A549 (cell line): Measurements from ENCODE around the gene SLC32A1. TPM values are rescaled to one million over a fixed set of nuclear protein-coding genes. Genes with fewer than 3 reads are reported as not detected.

ENCODE experiments used
- ATAC-seq, 2 experiments: fragments of 200-7000 bp in 1 of 2; fragments of >200 bp in 1 of 2; cut with Nextera tagmentation in 1 of 2; cut with Tn5 transposase in 1 of 2; 3 replicates each; pipeline versions ENCODE4 v1.8.0 to v1.9.1; 2018 to 2020; ENCODE audit warnings: mild to moderate bottlenecking in 1 of 2, moderate library complexity in 1 of 2
- CTCF ChIA-PET: fragments of 300-600 bp; sonication (Branson Sonifier 250); formaldehyde crosslinking; extraction: SDS; loops from one replicate; lab custom pipeline; 2021; ENCODE audit warnings: antibody characterized with exemption, inconsistent platforms; lab: Yijun Ruan, JAX
- POLR2A ChIA-PET: fragments of 350-600 bp; formaldehyde crosslinking; extraction: SDS; loops from one replicate; lab custom pipeline; 2021; ENCODE audit warnings: antibody characterized with exemption, inconsistent platforms; lab: Yijun Ruan, JAX
- DNase-seq, 2 experiments: peaks; one replicate each; pipeline versions ENCODE4 v3.0.0 to v3.0.0-alpha.2; 2011 to 2016; ENCODE audit warnings: low read depth in 1 of 2, low spot score in 1 of 2
- FAIRE-seq: peaks from 2 replicates; lab custom pipeline; 2011; peaks lifted over from hg19 to GRCh38; lab: Jason Lieb, UNC
- H3K27ac ChIP-seq, 2 experiments: fragments of >200 bp; sonication (Bioruptor Twin); formaldehyde crosslinking; 3 replicates each; pipeline ENCODE4 v1.5.1; 2016 to 2017
- H3K4me1 ChIP-seq: fragments of >200 bp; sonication (Bioruptor Twin); formaldehyde crosslinking; 3 replicates; pipeline ENCODE4 v1.6.1; 2016
- H3K4me2 ChIP-seq: fragments of >200 bp; sonication (Bioruptor Twin); formaldehyde crosslinking; 3 replicates; pipeline ENCODE4 v1.6.1; 2016
- H3K4me3 ChIP-seq: fragments of >200 bp; sonication (Bioruptor Twin); formaldehyde crosslinking; 3 replicates; pipeline ENCODE4 v1.5.1; 2016
- H3K9me3 ChIP-seq: fragments of >200 bp; sonication (Bioruptor Twin); formaldehyde crosslinking; 3 replicates; pipeline ENCODE4 v1.6.1; 2016
- BHLHE40 ChIP-seq: IDR thresholded peaks from 2 replicates; pipeline ENCODE4 v1.6.1; 2012; ENCODE audit warnings: low read depth, low read length, inconsistent platforms
- CEBPB ChIP-seq, 2 experiments: fragments of >200 bp in 1 of 2; sonication (Bioruptor Twin) in 1 of 2; formaldehyde crosslinking in 1 of 2; IDR thresholded peaks; 2 replicates each; pipeline ENCODE4 v1.6.1; 2012 to 2016
- CHD4 ChIP-seq: fragments of 200-600 bp; sonication (generic); IDR thresholded peaks from 2 replicates; pipeline ENCODE4 v1.6.1; 2016; ENCODE audit warnings: antibody characterized with exemption, mild to moderate bottlenecking, borderline replicate concordance
- EHF ChIP-seq: fragments of 250-450 bp; sonication (Bioruptor Pico); IDR thresholded peaks from 2 replicates; pipeline ENCODE4 v1.5.0; 2020; ENCODE audit warnings: mild to moderate bottlenecking
- EP300 ChIP-seq, 2 experiments: fragments of >200 bp; sonication (Bioruptor Twin); formaldehyde crosslinking; IDR thresholded peaks; 2 replicates in 1 of 2; 3 replicates in 1 of 2; pipeline ENCODE4 v1.6.1; 2016 to 2017
- ESRRA ChIP-seq: fragments of 150-350 bp; IDR thresholded peaks from 2 replicates; pipeline ENCODE4 v1.6.1; 2014; ENCODE audit warnings: mild to moderate bottlenecking, low read length, borderline replicate concordance
- FOXS1 ChIP-seq: fragments of 250-450 bp; sonication (Bioruptor Pico); IDR thresholded peaks from 2 replicates; pipeline ENCODE4 v1.5.0; 2020; ENCODE audit warnings: mild to moderate bottlenecking, moderate library complexity
- GATA3 ChIP-seq: IDR thresholded peaks from 2 replicates; pipeline ENCODE4 v1.6.1; 2012; ENCODE audit warnings: borderline replicate concordance
- HDAC2 ChIP-seq: fragments of 200-600 bp; sonication (generic); IDR thresholded peaks from 2 replicates; pipeline ENCODE4 v1.6.1; 2016
- HOXA7 ChIP-seq: fragments of 250-450 bp; sonication (Bioruptor Pico); IDR thresholded peaks from 2 replicates; pipeline ENCODE4 v1.5.0; 2020; ENCODE audit warnings: mild to moderate bottlenecking, moderate library complexity
- HOXB5 ChIP-seq: fragments of 250-450 bp; sonication (Bioruptor Pico); IDR thresholded peaks from 2 replicates; pipeline ENCODE4 v1.5.0; 2020; ENCODE audit warnings: mild to moderate bottlenecking, moderate library complexity
- JUN ChIP-seq, 2 experiments: fragments of >200 bp; sonication (Bioruptor Twin); formaldehyde crosslinking; IDR thresholded peaks; 2 replicates in 1 of 2; 3 replicates in 1 of 2; pipeline ENCODE4 v1.6.1; 2016 to 2017
- JUNB ChIP-seq: fragments of >200 bp; sonication (Bioruptor Twin); formaldehyde crosslinking; IDR thresholded peaks from 2 replicates; pipeline ENCODE4 v1.6.1; 2016
- KDM5A ChIP-seq: fragments of 200-600 bp; sonication (generic); IDR thresholded peaks from 2 replicates; pipeline ENCODE4 v1.6.1; 2016; ENCODE audit warnings: antibody characterized with exemption, mild to moderate bottlenecking
- MAFK ChIP-seq: fragments of 450-650 bp; IDR thresholded peaks from 2 replicates; pipeline ENCODE4 v1.6.1; 2014; ENCODE audit not compliant: partially characterized antibody
- MAZ ChIP-seq: fragments of 150-350 bp; IDR thresholded peaks from 2 replicates; pipeline ENCODE4 v1.6.1; 2014; ENCODE audit warnings: antibody characterized with exemption, low read depth, low read length, borderline replicate concordance
- MYC ChIP-seq: IDR thresholded peaks from 2 replicates; pipeline ENCODE4 v1.6.1; 2012; ENCODE audit warnings: mild to moderate bottlenecking, inconsistent platforms, low read length, improper control_type of control experiment, borderline replicate concordance
- NFE2L2 ChIP-seq: fragments of 150-350 bp; conservative IDR thresholded peaks from 2 replicates; pipeline ENCODE4 v1.6.1; 2014; ENCODE audit warnings: low read length
- NPAS2 ChIP-seq: fragments of 250-450 bp; sonication (Bioruptor Pico); IDR thresholded peaks from 2 replicates; pipeline ENCODE4 v1.8.0; 2022; ENCODE audit warnings: mild to moderate bottlenecking, moderate library complexity, borderline replicate concordance
- POLR2A ChIP-seq: IDR thresholded peaks from 2 replicates; pipeline ENCODE4 v1.6.1; 2012; ENCODE audit warnings: mild to moderate bottlenecking, low read length
- RAD21 ChIP-seq, 2 experiments: fragments of >200 bp in 1 of 2; sonication (Bioruptor Twin) in 1 of 2; formaldehyde crosslinking in 1 of 2; IDR thresholded peaks in 1 of 2; conservative IDR thresholded peaks in 1 of 2; 2 replicates in 1 of 2; 3 replicates in 1 of 2; pipeline ENCODE4 v1.6.1; 2012 to 2018; ENCODE audit warnings: inconsistent platforms in 1 of 2
- RARB ChIP-seq: fragments of 250-450 bp; sonication (Bioruptor Pico); IDR thresholded peaks from 2 replicates; pipeline ENCODE4 v1.8.0; 2021; ENCODE audit warnings: mild to moderate bottlenecking, moderate library complexity
- RNF2 ChIP-seq: fragments of 200-600 bp; sonication (generic); IDR thresholded peaks from 2 replicates; pipeline ENCODE4 v1.6.1; 2016; ENCODE audit warnings: low read depth, mild to moderate bottlenecking, antibody characterized with exemption, moderate library complexity, borderline replicate concordance
- TFCP2L1 ChIP-seq: fragments of 250-450 bp; sonication (Bioruptor Pico); IDR thresholded peaks from 2 replicates; pipeline ENCODE4 v1.5.0; 2021; ENCODE audit warnings: mild to moderate bottlenecking
- TP53 ChIP-seq: fragments of 250-450 bp; sonication (Bioruptor Pico); IDR thresholded peaks from 2 replicates; pipeline ENCODE4 v1.5.0; 2021; ENCODE audit warnings: mild to moderate bottlenecking, moderate library complexity
- ZC3H11A ChIP-seq: fragments of 450-650 bp; IDR thresholded peaks from 2 replicates; pipeline ENCODE4 v1.6.1; 2014; ENCODE audit warnings: antibody characterized with exemption, mild to moderate bottlenecking
- ZNF302 ChIP-seq: fragments of 250-450 bp; sonication (Bioruptor Pico); IDR thresholded peaks from 2 replicates; pipeline ENCODE4 v1.9.0; 2021; ENCODE audit warnings: inconsistent platforms, mild to moderate bottlenecking, moderate library complexity
- ZSCAN20 ChIP-seq: fragments of 250-450 bp; sonication (Bioruptor Pico); IDR thresholded peaks from 2 replicates; pipeline ENCODE4 v1.8.0; 2022; ENCODE audit warnings: mild to moderate bottlenecking, moderate library complexity
- WGBS: methylation state at CpG from one replicate; pipeline ENCODE4 v1.1.6; 2017; ENCODE audit errors: missing lambda C conversion rate; 5-methylcytosine and 5-hydroxymethylcytosine counted together
- polyA plus RNA-seq, 4 experiments: library from polyadenylated mRNA; depleted of rRNA in 3 of 4; stranded (reverse); fragments of >200 nt; fragmentation: RNase III in 1 of 4; extraction: RNeasy Plus Mini Kit Qiagen cat#74134 plus additional on column Dnase treatment in 1 of 4; gene quantifications; 2 replicates in 3 of 4; 3 replicates in 1 of 4; pipeline ENCODE4 v1.2.3, GENCODE V29; 2011 to 2017
- TF ChIP-seq, protein P1 (sequence below): fragments of >200 bp; sonication (Bioruptor Twin); formaldehyde crosslinking; IDR thresholded peaks from 3 replicates; pipeline ENCODE4 v1.6.1; 2016
- TF ChIP-seq, protein P2 (sequence below): fragments of 150-350 bp; IDR thresholded peaks from 2 replicates; pipeline ENCODE4 v1.6.1; 2014; ENCODE audit warnings: low read depth, mild to moderate bottlenecking, low read length
- TF ChIP-seq, protein P3 (sequence below): IDR thresholded peaks from 2 replicates; pipeline ENCODE4 v1.6.1; 2012
- TF ChIP-seq, protein P4 (sequence below): fragments of 250-450 bp; sonication (Bioruptor Pico); IDR thresholded peaks from 2 replicates; pipeline ENCODE4 v1.5.0; 2021; ENCODE audit warnings: mild to moderate bottlenecking, moderate library complexity, borderline replicate concordance
- TF ChIP-seq, protein P5 (sequence below): IDR thresholded peaks from 2 replicates; pipeline ENCODE4 v1.6.1; 2012; ENCODE audit warnings: low read depth, borderline replicate concordance

SLC32A1 gene
- polyA plus RNA-seq, 2 of the 4 experiments (the other 2 are of a cell fraction): not detected

DNA sequence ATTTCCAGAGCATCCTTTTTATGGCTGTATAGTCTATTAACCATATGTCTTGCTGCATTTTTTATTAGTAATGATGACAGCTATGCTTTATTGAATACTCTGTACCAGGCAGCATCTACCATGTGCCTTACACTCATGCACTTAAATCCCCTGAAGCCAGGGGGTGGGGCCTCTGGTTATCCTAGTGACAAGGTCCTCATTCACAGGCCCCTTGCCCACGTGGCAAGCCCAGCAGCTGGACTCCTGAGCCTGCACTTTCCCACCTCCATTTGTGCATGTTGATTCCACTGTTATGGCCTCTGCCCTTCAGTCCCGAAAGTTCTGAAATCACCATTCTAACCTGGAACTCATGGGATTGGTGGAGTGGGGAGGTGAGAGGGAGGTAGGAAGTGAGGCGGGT, 46.3 kb downstream of the SLC32A1 start:
- ATAC-seq (no peak), DNase-seq (no peak), FAIRE-seq (no peak)
- H3K4me2 ChIP-seq: no peak overlapping the region
- CTCF ChIA-PET: interaction anchor here (6.7 to 13.5 kb wide), 2 partner anchors 20 kb away, joined by 51 to 102 read pairs; partner anchors contain the start of gene ACTR5
- H3K27ac ChIP-seq: no peak overlapping the region
- WGBS: 88% methylated on average over 3 of the region's 3 CpGs
- POLR2A ChIA-PET: no interaction called here
- H3K9me3 ChIP-seq: 0 out of 3 replicates have a peak, but pooled peaks cover 3% of the 10 kb centered on the region
- no peak overlapping the region for H3K4me3 ChIP-seq
- peaks cover 7% of the 10 kb centered on the region for H3K4me1 ChIP-seq
- no peak for TF ChIP-seq FOXS1 (CRISPR knock-in tag)
- no peak for TF ChIP-seq CEBPB (IDR thresholded peaks at IDR 0.05)
- no peak for TF ChIP-seq EHF

DNA sequence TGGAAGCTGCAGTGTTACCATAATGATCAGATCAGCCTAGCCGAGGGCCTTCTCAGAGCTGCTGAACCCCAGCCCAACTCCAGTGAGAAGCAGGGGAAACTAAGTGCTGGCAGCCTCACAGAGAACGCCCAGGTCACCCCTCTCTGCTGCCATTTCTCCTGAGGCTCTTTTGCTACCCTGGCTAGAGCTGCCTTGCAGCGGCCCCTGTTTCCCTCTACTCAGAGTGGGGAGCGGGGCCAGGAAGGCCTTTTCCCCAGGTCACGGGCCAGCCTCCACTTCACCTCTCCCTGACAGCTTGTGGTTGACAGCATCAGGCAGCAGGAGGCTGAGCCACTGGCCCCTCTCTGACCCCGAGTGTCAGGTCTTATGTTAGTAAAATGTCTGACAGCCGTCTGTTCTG, 46.7 kb downstream of the SLC32A1 start:
- Histone ChIP-seq H3K4me1 (peaks cover 3% of the 10 kb centered on the region), H3K4me2 (no peak overlapping the region), H3K27ac (no peak overlapping the region)
- CTCF ChIA-PET: interaction anchor here (1.6 to 13.5 kb wide), 2 partner anchors 19 to 21 kb away, joined by 4 to 102 read pairs; partner anchors contain the start of gene ACTR5
- no peak for FAIRE-seq
- WGBS: 83% methylated on average over 6 of the region's 7 CpGs
- no peak for TF ChIP-seq MAFK
- no peak for TF ChIP-seq BHLHE40
- TF ChIP-seq, protein P1, sequence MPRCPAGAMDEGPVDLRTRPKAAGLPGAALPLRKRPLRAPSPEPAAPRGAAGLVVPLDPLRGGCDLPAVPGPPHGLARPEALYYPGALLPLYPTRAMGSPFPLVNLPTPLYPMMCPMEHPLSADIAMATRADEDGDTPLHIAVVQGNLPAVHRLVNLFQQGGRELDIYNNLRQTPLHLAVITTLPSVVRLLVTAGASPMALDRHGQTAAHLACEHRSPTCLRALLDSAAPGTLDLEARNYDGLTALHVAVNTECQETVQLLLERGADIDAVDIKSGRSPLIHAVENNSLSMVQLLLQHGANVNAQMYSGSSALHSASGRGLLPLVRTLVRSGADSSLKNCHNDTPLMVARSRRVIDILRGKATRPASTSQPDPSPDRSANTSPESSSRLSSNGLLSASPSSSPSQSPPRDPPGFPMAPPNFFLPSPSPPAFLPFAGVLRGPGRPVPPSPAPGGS: no peak
- TF ChIP-seq CHD4: no peak
- TF ChIP-seq, protein P2, sequence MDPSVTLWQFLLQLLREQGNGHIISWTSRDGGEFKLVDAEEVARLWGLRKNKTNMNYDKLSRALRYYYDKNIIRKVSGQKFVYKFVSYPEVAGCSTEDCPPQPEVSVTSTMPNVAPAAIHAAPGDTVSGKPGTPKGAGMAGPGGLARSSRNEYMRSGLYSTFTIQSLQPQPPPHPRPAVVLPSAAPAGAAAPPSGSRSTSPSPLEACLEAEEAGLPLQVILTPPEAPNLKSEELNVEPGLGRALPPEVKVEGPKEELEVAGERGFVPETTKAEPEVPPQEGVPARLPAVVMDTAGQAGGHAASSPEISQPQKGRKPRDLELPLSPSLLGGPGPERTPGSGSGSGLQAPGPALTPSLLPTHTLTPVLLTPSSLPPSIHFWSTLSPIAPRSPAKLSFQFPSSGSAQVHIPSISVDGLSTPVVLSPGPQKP: no peak
- no peak for TF ChIP-seq HOXA7 (CRISPR knock-in tag)
- no peak for TF ChIP-seq KDM5A
- no peak for TF ChIP-seq ZSCAN20 (CRISPR knock-in tag)
- no peak for TF ChIP-seq GATA3
- no peak for TF ChIP-seq MYC
- TF ChIP-seq, protein P3, sequence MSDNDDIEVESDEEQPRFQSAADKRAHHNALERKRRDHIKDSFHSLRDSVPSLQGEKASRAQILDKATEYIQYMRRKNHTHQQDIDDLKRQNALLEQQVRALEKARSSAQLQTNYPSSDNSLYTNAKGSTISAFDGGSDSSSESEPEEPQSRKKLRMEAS: no peak
- no peak for TF ChIP-seq TP53
- no peak for TF ChIP-seq JUNB
- TF ChIP-seq EHF: no peak
- no peak for TF ChIP-seq JUN (IDR thresholded peaks at IDR 0.05)
- TF ChIP-seq, protein P4, sequence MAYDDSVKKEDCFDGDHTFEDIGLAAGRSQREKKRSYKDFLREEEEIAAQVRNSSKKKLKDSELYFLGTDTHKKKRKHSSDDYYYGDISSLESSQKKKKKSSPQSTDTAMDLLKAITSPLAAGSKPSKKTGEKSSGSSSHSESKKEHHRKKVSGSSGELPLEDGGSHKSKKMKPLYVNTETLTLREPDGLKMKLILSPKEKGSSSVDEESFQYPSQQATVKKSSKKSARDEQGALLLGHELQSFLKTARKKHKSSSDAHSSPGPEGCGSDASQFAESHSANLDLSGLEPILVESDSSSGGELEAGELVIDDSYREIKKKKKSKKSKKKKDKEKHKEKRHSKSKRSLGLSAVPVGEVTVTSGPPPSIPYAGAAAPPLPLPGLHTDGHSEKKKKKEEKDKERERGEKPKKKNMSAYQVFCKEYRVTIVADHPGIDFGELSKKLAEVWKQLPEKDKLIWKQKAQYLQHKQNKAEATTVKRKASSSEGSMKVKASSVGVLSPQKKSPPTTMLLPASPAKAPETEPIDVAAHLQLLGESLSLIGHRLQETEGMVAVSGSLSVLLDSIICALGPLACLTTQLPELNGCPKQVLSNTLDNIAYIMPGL (CRISPR knock-in tag): no peak
- no peak for TF ChIP-seq RNF2
- no peak for TF ChIP-seq ZNF302 (CRISPR knock-in tag)
- TF ChIP-seq, all 56 proteins: peak for 0
- ATAC-seq: no peak
- DNase-seq: no peak
- Histone ChIP-seq H3K4me3 (no peak overlapping the region), H3K9me3 (0 out of 3 replicates have a peak, but pooled peaks cover 3% of the 10 kb centered on the region)
- POLR2A ChIA-PET: no interaction called here

DNA sequence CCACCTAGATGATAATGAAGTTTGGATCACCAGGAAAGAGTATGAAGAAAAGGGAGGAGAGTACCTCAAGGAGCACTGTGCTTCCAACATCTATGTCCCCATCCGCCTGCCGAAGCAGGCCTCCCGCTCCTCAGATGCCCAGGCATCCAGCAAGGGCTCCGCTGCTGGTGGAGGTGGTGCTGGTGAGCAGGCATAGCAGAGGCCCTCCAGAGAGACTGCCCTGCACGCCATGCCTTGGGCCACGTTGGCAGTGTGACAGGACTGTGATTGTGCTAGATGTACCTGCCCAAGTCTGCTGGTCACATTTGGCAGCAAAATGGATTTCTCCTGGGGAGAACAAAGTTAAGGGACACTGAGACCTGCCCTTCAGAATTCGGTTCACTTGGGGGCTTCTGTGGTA, 47.3 kb downstream of the SLC32A1 start:
- H3K4me3 ChIP-seq: no peak overlapping the region
- 96% methylated on average over 5 of the region's 7 CpGs for WGBS
- ChIA-PET POLR2A (no interaction called here), CTCF (interaction anchor here (1.6 to 13.5 kb wide), 2 partner anchors 19 to 21 kb away, joined by 4 to 102 read pairs; partner anchors contain the start of gene ACTR5)
- H3K9me3 ChIP-seq: 0 out of 3 replicates have a peak, but pooled peaks cover 3% of the 10 kb centered on the region
- H3K27ac ChIP-seq: no peak overlapping the region
- ATAC-seq (no peak), DNase-seq (no peak), FAIRE-seq (no peak)
- no peaks in the 10 kb centered on the region for H3K4me1 ChIP-seq
- H3K4me2 ChIP-seq: no peak overlapping the region
- no peak for TF ChIP-seq HOXB5 (CRISPR knock-in tag)
- TF ChIP-seq, protein P5, sequence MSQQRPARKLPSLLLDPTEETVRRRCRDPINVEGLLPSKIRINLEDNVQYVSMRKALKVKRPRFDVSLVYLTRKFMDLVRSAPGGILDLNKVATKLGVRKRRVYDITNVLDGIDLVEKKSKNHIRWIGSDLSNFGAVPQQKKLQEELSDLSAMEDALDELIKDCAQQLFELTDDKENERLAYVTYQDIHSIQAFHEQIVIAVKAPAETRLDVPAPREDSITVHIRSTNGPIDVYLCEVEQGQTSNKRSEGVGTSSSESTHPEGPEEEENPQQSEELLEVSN: no peak
- no peak for TF ChIP-seq EHF
- TF ChIP-seq NPAS2 (CRISPR knock-in tag): no peak
- TF ChIP-seq EP300 (IDR thresholded peaks at IDR 0.05): no peak
- TF ChIP-seq TFCP2L1: no peak
- TF ChIP-seq MAZ: no peak
- no peak for TF ChIP-seq GATA3
- TF ChIP-seq ESRRA: no peak
- TF ChIP-seq ZC3H11A: no peak
- no peak for TF ChIP-seq POLR2A
- TF ChIP-seq HDAC2: no peak
- TF ChIP-seq JUN (IDR thresholded peaks at IDR 0.05): no peak
- no peak for TF ChIP-seq RARB (CRISPR knock-in tag)
- TF ChIP-seq NFE2L2: no peak
- TF ChIP-seq FOXS1 (CRISPR knock-in tag): no peak
- TF ChIP-seq KDM5A: no peak
- no peak for TF ChIP-seq RAD21 (conservative IDR thresholded peaks at IDR 0.05 in 1 of 2, IDR thresholded peaks at IDR 0.05 in 1 of 2)
